Camera-type eye (tissue), 1 donor: ENCODE measurements around the gene IL10RB. TPM values are rescaled to one million over a fixed set of nuclear protein-coding genes. Genes with fewer than 3 reads are reported as not detected.

Experiments
- total RNA-seq: library from RNA; depleted of rRNA; stranded (reverse); fragments of >200 nt; gene quantifications from one replicate; pipeline ENCODE4 v1.2.3, GENCODE V29; 2014

The IL10RB gene
- total RNA-seq = 20.7 TPM

DNA sequence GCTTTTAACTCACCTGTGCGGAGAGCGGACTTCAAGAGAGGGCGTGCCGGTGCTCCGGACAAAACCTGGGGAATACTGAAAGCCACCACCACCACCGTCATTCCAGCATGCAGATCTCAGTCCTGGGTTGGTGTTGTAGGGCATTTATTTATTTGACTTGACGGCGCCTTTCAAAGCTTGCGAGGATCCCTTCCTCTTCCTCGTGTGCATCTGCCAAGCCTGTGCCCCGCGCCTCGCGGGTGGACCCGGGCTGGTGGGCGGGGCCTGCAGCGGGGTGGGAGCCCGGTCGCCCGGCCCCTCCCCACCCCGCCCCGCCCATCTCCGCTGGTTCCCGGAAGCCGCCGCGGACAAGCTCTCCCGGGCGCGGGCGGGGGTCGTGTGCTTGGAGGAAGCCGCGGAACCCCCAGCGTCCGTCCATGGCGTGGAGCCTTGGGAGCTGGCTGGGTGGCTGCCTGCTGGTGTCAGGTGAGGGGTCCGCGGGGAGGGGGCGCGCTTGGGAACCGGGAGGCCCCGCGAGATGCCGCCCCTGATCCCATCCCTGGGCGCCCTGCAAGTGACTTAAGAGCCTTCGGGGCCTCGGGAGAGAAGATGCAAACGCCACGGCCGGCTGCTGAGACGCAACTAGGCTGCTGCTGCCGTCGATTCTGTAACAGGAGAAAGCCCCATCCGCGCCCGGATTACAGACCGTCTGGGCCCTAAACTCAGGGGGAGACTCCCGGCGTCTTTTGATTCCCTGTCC lies at the start of gene IL10RB:
TSS of gene IL10RB (plus strand) at position 318 of the 739 bp plus-strand sequence. CDS start at position 417, 99 bp downstream.

DNA sequence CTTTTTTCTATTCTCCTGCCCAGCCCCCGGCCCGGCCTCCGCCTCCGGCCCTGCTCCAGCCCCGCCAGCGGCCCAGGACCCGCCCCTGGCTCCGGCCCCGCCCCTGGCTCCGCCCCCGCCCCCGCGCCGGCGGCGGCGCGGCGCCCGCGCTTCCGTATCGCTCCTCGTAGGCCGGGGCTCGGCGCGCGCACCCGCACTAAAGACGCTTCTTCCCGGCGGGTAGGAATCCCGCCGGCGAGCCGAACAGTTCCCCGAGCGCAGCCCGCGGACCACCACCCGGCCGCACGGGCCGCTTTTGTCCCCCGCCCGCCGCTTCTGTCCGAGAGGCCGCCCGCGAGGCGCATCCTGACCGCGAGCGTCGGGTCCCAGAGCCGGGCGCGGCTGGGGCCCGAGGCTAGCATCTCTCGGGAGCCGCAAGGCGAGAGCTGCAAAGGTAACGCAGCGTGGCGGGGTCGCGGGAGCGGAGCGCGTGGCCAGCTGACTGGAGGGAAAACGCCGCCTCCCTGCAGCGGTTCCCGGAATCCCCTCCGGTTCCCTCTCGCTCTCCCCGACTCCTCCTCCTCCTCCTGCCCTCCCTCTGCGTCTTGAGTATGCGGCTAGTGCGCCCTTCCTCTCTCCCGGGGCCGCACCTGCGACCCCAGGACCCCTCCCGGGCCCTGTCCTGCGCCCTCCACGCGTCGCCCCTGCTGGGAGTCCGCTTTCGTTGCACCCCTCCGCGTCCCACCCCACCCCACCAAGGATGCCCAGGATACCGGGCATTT lies 36.2 kb upstream of the IL10RB start, which contains the start of gene IFNAR2:
TSS of gene IFNAR2 (plus strand) at position 155 of the 761 bp plus-strand sequence. CDS start 11,985 bp downstream, outside the sequence.

DNA sequence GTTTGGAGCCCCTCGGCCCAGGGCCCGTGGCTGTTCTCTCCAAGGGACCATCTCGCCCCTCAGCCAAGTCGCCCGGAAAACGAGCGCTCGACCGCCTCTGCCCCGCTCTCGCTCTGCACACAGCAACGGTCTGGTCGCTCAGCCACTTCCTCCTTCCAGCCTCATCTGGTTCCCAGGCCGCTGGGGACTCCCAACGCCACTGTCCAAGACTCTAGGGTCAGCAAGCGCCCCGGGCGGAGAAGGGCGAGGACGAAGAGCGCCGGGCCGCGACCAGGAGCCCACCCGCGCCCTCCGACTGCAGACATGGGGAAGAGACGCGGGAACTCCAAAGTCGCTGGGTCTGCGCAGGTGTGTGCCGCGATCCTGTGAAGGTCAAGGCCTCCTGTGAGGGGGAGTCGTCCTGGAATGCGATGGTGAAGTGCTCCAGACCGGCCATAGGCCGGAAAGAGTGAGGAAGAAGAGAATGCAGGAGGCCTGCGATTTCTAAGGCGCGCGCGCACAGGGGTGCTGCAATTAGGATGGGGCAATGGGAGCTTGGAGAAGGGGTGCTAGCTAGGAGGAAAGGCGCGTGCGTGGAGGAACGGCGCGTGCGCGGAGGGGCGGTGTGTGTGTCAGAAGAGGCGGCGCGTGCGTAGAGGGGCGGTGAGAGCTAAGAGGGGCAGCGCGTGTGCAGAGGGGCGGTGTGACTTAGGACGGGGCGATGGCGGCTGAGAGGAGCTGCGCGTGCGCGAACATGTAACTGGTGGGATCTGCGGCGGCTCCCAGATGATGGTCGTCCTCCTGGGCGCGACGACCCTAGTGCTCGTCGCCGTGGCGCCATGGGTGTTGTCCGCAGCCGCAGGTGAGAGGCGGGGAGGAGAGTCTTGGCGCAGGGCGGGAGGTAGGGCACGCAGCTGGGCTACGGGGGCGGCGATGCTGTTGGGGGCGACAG lies 58.4 kb downstream of the IL10RB start, which contains the start of gene IFNAR1:
TSS of gene IFNAR1 (plus strand) at position 680 of the 931 bp plus-strand sequence. CDS start at position 766, 86 bp downstream.

Other genes with a start within 250 kb of the IL10RB start
- gene OLIG2, start 240.4 kb upstream of the IL10RB start, total RNA-seq = 5.8 TPM
- gene OLIG1, start 196.2 kb upstream of the IL10RB start, total RNA-seq = 0.38 TPM
- 12.8 TPM for gene IFNAR2, start 36.4 kb upstream of the IL10RB start, total RNA-seq
- 51.9 TPM for gene IFNAR1, start 58.6 kb downstream of the IL10RB start, total RNA-seq
- 53.1 TPM for gene IFNGR2, start 137.0 kb downstream of the IL10RB start, total RNA-seq
- gene TMEM50B, start 213.6 kb downstream of the IL10RB start, total RNA-seq = 87.6 TPM
- 3.2 TPM for gene DNAJC28, start 225.3 kb downstream of the IL10RB start, total RNA-seq